Transverse colon (tissue), 3 donors: ENCODE data around the gene ADIPOQ.
"Not testable (repeated sequence)": the region's sequence is repeated elsewhere in the genome, so short reads cannot be mapped to it uniquely, and the experiment has no call there.

Experiments used
- EP300 ChIP-seq: sonication (generic); formaldehyde crosslinking; IDR thresholded peaks from one replicate; pipeline ENCODE4 v1.6.1; 2017; ENCODE audit warnings: antibody characterized with exemption, low read depth
- TF ChIP-seq, protein P1 (sequence below), 5 experiments: fragments of 200-600 bp in 3 of 5; fragments of 450-650 bp in 2 of 5; sonication (generic) in 3 of 5; IDR thresholded peaks; 1 replicate in 2 of 5; 2 replicates in 3 of 5; pipeline ENCODE4 v1.5.1; 2016 to 2017; ENCODE audit warnings: antibody characterized with exemption in 5 of 5, inconsistent platforms in 3 of 5, mild to moderate bottlenecking in 2 of 5, moderate library complexity in 1 of 5

DNA sequence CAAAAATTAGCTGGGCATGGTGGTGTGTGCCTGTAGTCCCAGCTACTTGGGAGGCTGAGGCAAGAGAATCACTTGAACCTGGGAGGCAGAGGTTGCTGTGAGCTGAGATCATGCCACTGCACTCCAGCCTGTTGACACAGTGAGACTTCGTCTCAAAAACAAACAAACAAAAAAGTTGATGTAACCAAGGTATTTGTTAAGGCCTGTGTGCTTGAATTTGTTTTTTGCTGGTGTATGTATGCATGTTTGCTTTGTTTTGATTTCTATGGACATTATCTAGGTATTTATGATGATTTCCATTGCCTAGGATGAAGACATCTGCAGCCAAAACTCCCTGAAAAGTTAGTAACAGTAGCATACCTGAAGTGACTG lies 20.1 kb upstream of the ADIPOQ start:
- TF ChIP-seq EP300 = not testable (repeated sequence)
- TF ChIP-seq, protein P1, sequence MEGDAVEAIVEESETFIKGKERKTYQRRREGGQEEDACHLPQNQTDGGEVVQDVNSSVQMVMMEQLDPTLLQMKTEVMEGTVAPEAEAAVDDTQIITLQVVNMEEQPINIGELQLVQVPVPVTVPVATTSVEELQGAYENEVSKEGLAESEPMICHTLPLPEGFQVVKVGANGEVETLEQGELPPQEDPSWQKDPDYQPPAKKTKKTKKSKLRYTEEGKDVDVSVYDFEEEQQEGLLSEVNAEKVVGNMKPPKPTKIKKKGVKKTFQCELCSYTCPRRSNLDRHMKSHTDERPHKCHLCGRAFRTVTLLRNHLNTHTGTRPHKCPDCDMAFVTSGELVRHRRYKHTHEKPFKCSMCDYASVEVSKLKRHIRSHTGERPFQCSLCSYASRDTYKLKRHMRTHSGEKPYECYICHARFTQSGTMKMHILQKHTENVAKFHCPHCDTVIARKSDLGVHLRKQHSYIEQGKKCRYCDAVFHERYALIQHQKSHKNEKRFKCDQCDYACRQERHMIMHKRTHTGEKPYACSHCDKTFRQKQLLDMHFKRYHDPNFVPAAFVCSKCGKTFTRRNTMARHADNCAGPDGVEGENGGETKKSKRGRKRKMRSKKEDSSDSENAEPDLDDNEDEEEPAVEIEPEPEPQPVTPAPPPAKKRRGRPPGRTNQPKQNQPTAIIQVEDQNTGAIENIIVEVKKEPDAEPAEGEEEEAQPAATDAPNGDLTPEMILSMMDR (IDR thresholded peaks at IDR 0.05) = not testable (repeated sequence)
